ENCODE data around the gene GIMAP5. TPM values are rescaled to one million over a fixed set of nuclear protein-coding genes. Genes with fewer than 3 reads are reported as not detected.

The GIMAP5 gene
- polyA plus RNA-seq, 1 experiment, result not detected

GRCh38 chr7:150719960-150720891 lies 17.0 kb upstream of the GIMAP5 start:
- no peak for DNase-seq (ENCODE audit: low read depth, low spot score)
- H3K4me3 ChIP-seq (ENCODE audit: low read depth, low read length), result no peak overlapping the region
- TF ChIP-seq CTCF (IDR thresholded peaks at IDR 0.05; ENCODE audit: low read depth, low read length), result no peak
- ChIA-PET CTCF (no interaction called here), POLR2A (no interaction called here)
- H3K27ac ChIP-seq (ENCODE audit: low read depth, low read length), result no peak overlapping the region
- H3K27me3 ChIP-seq (ENCODE audit: control insufficient read depth, insufficient read depth, low read length), result no peaks in the 10 kb centered on the region
- peaks cover 16% of the 10 kb centered on the region for H3K9me3 ChIP-seq (ENCODE audit: control insufficient read depth, insufficient read depth, low read length)

DNA sequence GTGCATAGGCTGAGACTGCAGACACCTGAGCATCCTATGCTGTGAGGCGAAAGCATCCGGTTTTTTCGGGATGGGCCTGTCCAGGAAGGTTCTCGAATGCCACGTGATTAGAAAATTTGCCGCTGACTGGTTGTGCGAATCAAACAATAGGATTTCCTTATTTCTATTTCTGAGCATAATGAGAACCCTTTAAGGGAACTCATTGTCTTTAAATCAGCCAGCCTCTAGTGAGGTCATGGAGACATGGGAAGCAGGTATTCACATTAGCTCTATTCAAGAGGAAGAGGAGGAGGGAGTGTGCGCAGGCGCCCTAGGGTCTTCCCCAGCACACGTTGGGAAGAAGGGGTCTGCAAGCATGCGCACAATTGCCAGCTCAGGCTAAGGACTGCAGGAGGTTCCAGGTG lies 15.2 kb upstream of the GIMAP5 start:
- ChIA-PET CTCF (no interaction called here), POLR2A (no interaction called here)
- Histone ChIP-seq H3K27ac (ENCODE audit: low read depth, low read length) (no peak overlapping the region), H3K9me3 (ENCODE audit: control insufficient read depth, insufficient read depth, low read length) (peaks cover 16% of the 10 kb centered on the region), H3K27me3 (ENCODE audit: control insufficient read depth, insufficient read depth, low read length) (no peaks in the 10 kb centered on the region), H3K4me3 (ENCODE audit: low read depth, low read length) (no peak overlapping the region)
- no peak for TF ChIP-seq CTCF (IDR thresholded peaks at IDR 0.05; ENCODE audit: low read depth, low read length)
- DNase-seq (ENCODE audit: low read depth, low spot score), result no peak

- no peak overlapping the region for H3K27ac ChIP-seq (ENCODE audit: low read depth, low read length)
- ChIA-PET POLR2A (no interaction called here), CTCF (no interaction called here)
- DNase-seq (ENCODE audit: low read depth, low spot score), result no peak
- no peaks in the 10 kb centered on the region for H3K27me3 ChIP-seq (ENCODE audit: control insufficient read depth, insufficient read depth, low read length)
- TF ChIP-seq CTCF (IDR thresholded peaks at IDR 0.05; ENCODE audit: low read depth, low read length), result no peak
- H3K9me3 ChIP-seq (ENCODE audit: control insufficient read depth, insufficient read depth, low read length), result peaks cover 16% of the 10 kb centered on the region
- H3K4me3 ChIP-seq (ENCODE audit: low read depth, low read length), result no peak overlapping the region
These were observed 14.7 kb upstream of the GIMAP5 start for GRCh38 chr7:150722431-150722931.

GRCh38 chr7:150723467-150723866 lies 13.8 kb upstream of the GIMAP5 start:
- POLR2A ChIA-PET, result no interaction called here
- no peak for DNase-seq (ENCODE audit: low read depth, low spot score)
- TF ChIP-seq CTCF (IDR thresholded peaks at IDR 0.05; ENCODE audit: low read depth, low read length), result no peak

GRCh38 chr7:150727381-150727780 lies 9.8 kb upstream of the GIMAP5 start:
- TF ChIP-seq CTCF (IDR thresholded peaks at IDR 0.05; ENCODE audit: low read depth, low read length), result no peak
- Histone ChIP-seq H3K27me3 (ENCODE audit: control insufficient read depth, insufficient read depth, low read length) (no peaks in the 10 kb centered on the region), H3K4me3 (ENCODE audit: low read depth, low read length) (no peak overlapping the region), H3K9me3 (ENCODE audit: control insufficient read depth, insufficient read depth, low read length) (peaks cover 1% of the 10 kb centered on the region), H3K27ac (ENCODE audit: low read depth, low read length) (no peak overlapping the region)
- DNase-seq (ENCODE audit: low read depth, low spot score), result no peak
- ChIA-PET CTCF (no interaction called here), POLR2A (no interaction called here)

More at GRCh38 chr7:150723467-150723866, 13.8 kb upstream of the GIMAP5 start:
- Histone ChIP-seq H3K27me3 (ENCODE audit: control insufficient read depth, insufficient read depth, low read length) (no peaks in the 10 kb centered on the region), H3K27ac (ENCODE audit: low read depth, low read length) (no peak overlapping the region), H3K9me3 (ENCODE audit: control insufficient read depth, insufficient read depth, low read length) (peaks cover 16% of the 10 kb centered on the region), H3K4me3 (ENCODE audit: low read depth, low read length) (no peak overlapping the region)
- CTCF ChIA-PET, result no interaction called here
